ENCODE measurements around the gene TNFAIP8L3.

DNA sequence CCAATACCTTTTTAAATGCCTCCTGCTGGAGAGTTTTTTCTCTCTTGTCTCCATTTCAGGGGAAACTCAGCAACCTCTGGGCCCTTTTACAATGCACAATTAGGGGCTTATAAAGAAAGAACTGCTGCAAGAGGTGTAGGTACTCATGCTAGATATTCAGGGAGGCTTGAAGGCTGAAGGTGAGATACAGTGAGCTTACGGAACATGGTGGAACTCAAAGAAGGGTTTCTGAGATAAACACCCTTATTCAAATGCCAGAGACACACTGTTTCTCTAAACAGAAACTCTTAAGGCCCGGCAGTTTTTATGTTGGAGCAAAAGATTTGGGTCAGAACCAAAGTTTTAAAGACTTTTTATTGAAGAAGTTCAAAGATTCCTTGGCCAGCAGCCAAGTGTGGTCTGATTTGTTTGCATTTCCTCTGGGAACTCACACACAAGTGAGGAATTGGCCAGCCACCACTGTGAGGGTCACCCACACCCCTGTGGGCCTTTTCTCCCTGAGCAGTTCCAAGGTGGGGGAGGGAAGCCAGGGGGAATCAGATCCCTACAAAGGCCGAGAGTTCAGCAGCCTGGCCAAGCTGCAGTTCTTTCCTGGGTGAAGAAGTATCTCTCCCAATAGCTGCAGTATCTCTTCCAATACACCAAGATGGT, 47.8 kb downstream of the TNFAIP8L3 start:
- TF ChIP-seq, protein P1, sequence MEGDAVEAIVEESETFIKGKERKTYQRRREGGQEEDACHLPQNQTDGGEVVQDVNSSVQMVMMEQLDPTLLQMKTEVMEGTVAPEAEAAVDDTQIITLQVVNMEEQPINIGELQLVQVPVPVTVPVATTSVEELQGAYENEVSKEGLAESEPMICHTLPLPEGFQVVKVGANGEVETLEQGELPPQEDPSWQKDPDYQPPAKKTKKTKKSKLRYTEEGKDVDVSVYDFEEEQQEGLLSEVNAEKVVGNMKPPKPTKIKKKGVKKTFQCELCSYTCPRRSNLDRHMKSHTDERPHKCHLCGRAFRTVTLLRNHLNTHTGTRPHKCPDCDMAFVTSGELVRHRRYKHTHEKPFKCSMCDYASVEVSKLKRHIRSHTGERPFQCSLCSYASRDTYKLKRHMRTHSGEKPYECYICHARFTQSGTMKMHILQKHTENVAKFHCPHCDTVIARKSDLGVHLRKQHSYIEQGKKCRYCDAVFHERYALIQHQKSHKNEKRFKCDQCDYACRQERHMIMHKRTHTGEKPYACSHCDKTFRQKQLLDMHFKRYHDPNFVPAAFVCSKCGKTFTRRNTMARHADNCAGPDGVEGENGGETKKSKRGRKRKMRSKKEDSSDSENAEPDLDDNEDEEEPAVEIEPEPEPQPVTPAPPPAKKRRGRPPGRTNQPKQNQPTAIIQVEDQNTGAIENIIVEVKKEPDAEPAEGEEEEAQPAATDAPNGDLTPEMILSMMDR (IDR thresholded peaks at IDR 0.05): no peak
- no peak for TF ChIP-seq POLR2A (IDR thresholded peaks at IDR 0.05)
